Naive B cell (primary cell): ENCODE results near the gene GAL3ST2. TPM values are rescaled to one million over a fixed set of nuclear protein-coding genes. Genes with fewer than 3 reads are reported as not detected.
"Not testable (repeated sequence)": the region's sequence is repeated elsewhere in the genome, so short reads cannot be mapped to it uniquely, and the experiment has no call there.

ENCODE experiments used
- ATAC-seq, 2 donors: fragments of 150-1000 bp; cut with Tn5 transposase; 2 replicates each; pipeline ENCODE4 v1.10.0; 2021; ENCODE audit warnings: low read depth in 2 of 2, mild to moderate bottlenecking in 2 of 2, moderate library complexity in 2 of 2
- DNase-seq: peaks from one replicate; pipeline ENCODE4 v3.0.0; 2022
- H3K27ac Mint-ChIP-seq, 6 donors: one replicate each; pipeline ENCODE4 v1.8.0; 2020 to 2022; ENCODE audit warnings: mild to moderate bottlenecking in 6 of 6, mixed read lengths in 6 of 6, moderate library complexity in 5 of 6, inconsistent platforms in 2 of 6
- H3K27me3 Mint-ChIP-seq, 3 donors: one replicate each; pipeline ENCODE4 v1.8.0; 2021 to 2022; ENCODE audit warnings: mixed read lengths in 3 of 3, mild to moderate bottlenecking in 1 of 3
- H3K36me3 Mint-ChIP-seq, 2 donors: one replicate each; pipeline ENCODE4 v1.8.0; 2020 to 2022; ENCODE audit warnings: mixed read lengths in 2 of 2, inconsistent platforms in 1 of 2, mild to moderate bottlenecking in 1 of 2
- H3K4me1 Mint-ChIP-seq, 3 donors: one replicate each; pipeline ENCODE4 v1.8.0; 2020 to 2022; ENCODE audit warnings: mixed read lengths in 3 of 3, inconsistent platforms in 1 of 3, mild to moderate bottlenecking in 1 of 3, moderate library complexity in 1 of 3
- H3K4me3 Mint-ChIP-seq, 8 donors: one replicate each; pipeline ENCODE4 v1.8.0; 2020 to 2022; ENCODE audit warnings: mild to moderate bottlenecking in 8 of 8, mixed read lengths in 8 of 8, moderate library complexity in 8 of 8, inconsistent platforms in 2 of 8
- H3K9me3 Mint-ChIP-seq, 7 donors: one replicate each; pipeline ENCODE4 v1.8.0; 2020 to 2022; ENCODE audit warnings: mixed read lengths in 7 of 7, mild to moderate bottlenecking in 5 of 7, inconsistent platforms in 2 of 7, moderate library complexity in 1 of 7
- polyA plus RNA-seq, 6 donors: library from polyadenylated mRNA; unstranded; fragments of 300-500 nt; fragmentation: Illumina TruSeq; gene quantifications; one replicate each; pipeline ENCODE4 v1.2.3, GENCODE V29; 2021; ENCODE audit warnings: low read depth in 6 of 6

The GAL3ST2 gene
- polyA plus RNA-seq, 6 donors from 2014 or later: not detected

DNA sequence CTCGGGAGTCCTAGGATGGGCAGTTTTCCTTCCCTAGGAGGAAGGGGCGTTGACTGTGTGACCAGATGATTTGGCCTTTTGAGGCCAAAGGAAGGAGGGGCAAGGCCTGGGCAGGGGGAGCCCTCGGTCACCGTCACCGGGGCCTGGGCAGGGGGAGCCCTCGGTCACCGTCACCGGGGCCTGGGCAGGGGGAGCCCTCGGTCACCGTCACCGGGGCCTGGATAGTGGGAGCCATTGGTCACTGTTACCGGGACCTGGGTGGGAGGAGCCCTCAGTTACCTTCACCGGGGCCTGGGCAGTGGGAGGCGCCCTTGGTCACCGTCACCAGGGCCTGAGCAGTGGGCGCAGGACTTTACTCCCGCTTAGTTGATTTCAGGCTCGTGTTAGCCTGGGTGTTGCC lies 24.8 kb upstream of the GAL3ST2 start:
- Mint-ChIP-seq H3K36me3 (peaks cover 0 to 18% of the 10 kb centered on the region in 2 donors), H3K4me3 (no peak overlapping the region), H3K27me3 (no peaks in the 10 kb centered on the region), H3K4me1 (no peaks in the 10 kb centered on the region), H3K27ac (no peak overlapping the region), H3K9me3 (peaks cover 0 to 1% (median 0%) of the 10 kb centered on the region in 7 donors)
- ATAC-seq (no peak), DNase-seq (no peak)

DNA sequence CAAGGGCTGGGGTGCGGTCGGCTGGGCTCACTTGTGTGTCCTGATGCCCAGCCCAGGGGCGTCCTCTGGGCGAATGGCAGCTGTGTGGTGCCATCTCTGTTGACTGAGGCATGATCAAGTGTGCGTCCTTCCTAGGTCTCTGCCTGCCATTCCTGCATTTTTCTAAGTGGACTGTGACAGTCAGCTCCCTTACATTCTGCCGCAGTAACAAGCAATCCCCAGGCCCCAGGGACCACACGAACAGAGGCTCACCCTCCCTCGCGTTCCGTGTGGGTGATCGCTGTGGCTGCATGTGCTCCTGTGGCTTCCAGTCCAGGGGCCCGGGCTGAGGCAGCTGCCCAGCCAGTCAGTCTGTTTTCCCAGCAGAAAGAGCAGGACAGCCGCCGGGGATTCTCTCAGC lies 24.4 kb upstream of the GAL3ST2 start:
- no peak overlapping the region for H3K27ac Mint-ChIP-seq
- H3K27me3 Mint-ChIP-seq: no peaks in the 10 kb centered on the region
- no peak for DNase-seq
- H3K4me1 Mint-ChIP-seq: no peaks in the 10 kb centered on the region
- ATAC-seq: no peak
- no peaks in the 10 kb centered on the region for H3K9me3 Mint-ChIP-seq
- no peak overlapping the region for H3K4me3 Mint-ChIP-seq
- H3K36me3 Mint-ChIP-seq: peaks cover 0 to 18% of the 10 kb centered on the region in 2 donors

DNA sequence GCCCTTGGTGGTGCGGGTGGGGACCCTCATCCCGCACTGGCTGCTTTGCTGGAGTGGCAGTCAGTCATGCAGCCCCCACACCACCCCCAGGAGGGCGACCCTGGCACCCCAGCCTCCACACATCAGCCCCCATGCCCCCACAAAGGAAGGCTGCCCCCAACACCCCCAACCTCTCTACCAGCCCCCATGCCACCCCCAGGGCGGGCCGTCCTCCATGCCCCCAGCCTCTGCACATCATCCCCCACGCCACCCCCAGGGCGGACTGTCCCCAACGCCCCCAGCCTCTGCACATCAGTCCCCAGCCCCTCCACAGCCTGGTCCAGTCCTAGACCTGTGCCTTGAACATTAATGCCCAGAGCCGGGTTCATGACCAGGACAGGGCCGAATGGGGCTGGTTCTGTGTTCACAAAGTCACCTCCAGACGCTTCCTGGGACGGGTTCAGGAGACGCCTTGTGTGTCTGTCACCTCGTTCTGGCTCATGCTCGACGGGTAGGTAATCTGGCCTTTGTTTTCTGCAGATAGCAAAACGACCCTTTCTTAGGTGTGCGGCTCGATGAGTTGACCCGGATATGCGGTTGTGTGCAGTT lies 23.8 kb upstream of the GAL3ST2 start:
- Mint-ChIP-seq H3K27ac (no peak overlapping the region), H3K9me3 (no peaks in the 10 kb centered on the region), H3K4me1 (no peaks in the 10 kb centered on the region), H3K27me3 (no peaks in the 10 kb centered on the region), H3K36me3 (peaks cover 0 to 18% of the 10 kb centered on the region in 2 donors), H3K4me3 (no peak overlapping the region)
- ATAC-seq (no peak), DNase-seq (no peak)

DNA sequence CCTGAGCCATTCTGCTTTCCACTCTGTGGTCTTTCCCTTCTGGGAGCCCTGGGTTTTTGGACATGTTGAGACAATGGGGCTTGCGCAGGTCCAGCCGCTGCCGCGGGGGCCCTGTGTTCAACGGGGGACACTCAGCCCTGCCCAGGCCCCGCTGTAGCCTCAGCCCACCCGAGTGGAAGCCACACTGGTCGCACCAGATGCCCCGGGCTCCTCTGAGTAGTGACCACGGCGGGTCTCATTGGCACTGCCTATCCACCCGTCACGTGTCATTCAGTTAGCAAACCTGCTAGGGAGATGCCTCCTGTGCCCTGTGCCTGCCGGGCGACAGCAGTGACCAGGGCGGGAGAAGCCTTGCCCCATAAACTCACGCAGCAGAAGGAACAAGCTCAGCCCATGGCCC lies 23.1 kb upstream of the GAL3ST2 start:
- H3K27ac Mint-ChIP-seq: peak overlapping the region in 1 of 6 donors; percentile 59
- no peaks in the 10 kb centered on the region for H3K9me3 Mint-ChIP-seq
- H3K27me3 Mint-ChIP-seq: no peaks in the 10 kb centered on the region
- H3K4me3 Mint-ChIP-seq: peak overlapping the region in 1 of 8 donors; percentile 42
- DNase-seq: no peak
- H3K4me1 Mint-ChIP-seq: no peaks in the 10 kb centered on the region
- ATAC-seq: no peak
- peaks cover 0 to 18% of the 10 kb centered on the region in 2 donors for H3K36me3 Mint-ChIP-seq

DNA sequence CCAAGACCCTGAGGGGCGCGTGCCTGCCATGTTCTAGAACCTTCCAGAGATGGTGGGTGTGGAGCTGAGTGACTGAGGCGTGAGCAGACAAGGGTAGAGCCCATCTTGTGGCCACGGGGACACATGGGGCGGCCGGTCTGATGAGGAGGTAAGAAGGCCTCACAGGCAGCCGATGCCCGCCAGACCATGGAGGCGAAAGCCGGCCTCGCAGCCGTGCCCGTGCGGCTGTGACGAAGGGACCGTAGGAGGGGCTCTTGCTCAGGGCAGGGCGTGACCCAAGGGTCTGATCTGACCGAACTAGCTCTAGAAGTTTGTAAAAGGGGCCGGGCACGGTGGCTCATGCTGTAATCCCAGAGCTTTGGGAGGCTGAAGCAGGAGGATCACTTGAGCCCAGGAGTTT lies 22.6 kb upstream of the GAL3ST2 start:
- Mint-ChIP-seq H3K36me3 (peaks cover 0 to 17% of the 10 kb centered on the region in 2 donors), H3K4me3 (no peak overlapping the region), H3K9me3 (no peaks in the 10 kb centered on the region), H3K27ac (peak overlapping the region in 1 of 6 donors; percentile 87), H3K4me1 (no peaks in the 10 kb centered on the region), H3K27me3 (no peaks in the 10 kb centered on the region)
- DNase-seq (no peak), ATAC-seq (no peak)

DNA sequence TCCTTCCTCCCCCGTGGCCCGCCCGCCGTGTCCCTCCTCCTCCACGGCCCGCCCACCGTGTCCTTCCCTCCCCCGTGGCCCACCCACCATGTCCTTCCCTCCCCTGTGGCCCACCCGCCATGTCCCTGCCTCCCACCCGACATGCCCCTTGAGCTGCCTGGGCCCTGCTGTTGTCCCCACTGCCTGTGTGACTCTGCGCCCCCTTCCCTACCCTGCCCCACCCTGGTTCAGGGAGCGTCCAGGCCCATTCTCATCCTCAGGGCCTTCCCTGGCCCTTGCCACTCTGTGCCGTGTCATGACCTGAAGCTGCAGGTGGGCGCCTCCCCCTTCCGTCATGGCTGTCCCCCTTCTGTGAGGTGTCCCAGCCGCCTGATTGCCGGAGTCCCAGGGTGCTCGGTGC lies 21.5 kb upstream of the GAL3ST2 start:
- ATAC-seq (no peak), DNase-seq (no peak)
- Mint-ChIP-seq H3K9me3 (peaks cover 0 to 7% (median 0%) of the 10 kb centered on the region in 7 donors), H3K4me3 (no peak overlapping the region), H3K36me3 (peaks cover 5 to 8% of the 10 kb centered on the region in 2 donors), H3K4me1 (peaks cover 0 to 3% (median 0%) of the 10 kb centered on the region in 3 donors), H3K27me3 (no peaks in the 10 kb centered on the region), H3K27ac (no peak overlapping the region)

DNA sequence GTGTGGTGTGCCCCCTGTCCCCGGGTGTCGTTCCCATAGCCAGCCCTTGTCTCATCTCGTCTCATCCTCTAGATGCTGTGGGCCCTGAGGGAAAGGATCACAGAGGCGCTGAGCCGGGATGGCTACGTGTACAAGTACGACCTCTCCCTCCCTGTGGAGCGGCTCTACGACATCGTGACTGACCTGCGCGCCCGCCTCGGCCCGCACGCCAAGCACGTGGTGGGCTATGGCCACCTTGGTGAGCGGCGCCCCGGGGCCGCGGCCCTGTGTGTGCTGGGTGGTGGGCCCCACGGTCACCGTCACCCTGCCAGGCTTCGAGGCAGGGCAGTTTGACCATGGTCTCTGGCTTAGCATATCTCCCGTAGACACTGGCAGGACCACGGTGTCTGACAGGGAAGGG lies 20.8 kb upstream of the GAL3ST2 start:
- Mint-ChIP-seq H3K9me3 (peaks cover 0 to 9% (median 2%) of the 10 kb centered on the region in 7 donors), H3K27ac (no peak overlapping the region), H3K36me3 (peaks cover 6 to 12% of the 10 kb centered on the region in 2 donors), H3K4me3 (no peak overlapping the region), H3K4me1 (peaks cover 0 to 3% (median 2%) of the 10 kb centered on the region in 3 donors), H3K27me3 (no peaks in the 10 kb centered on the region)
- ATAC-seq (no peak), DNase-seq (no peak)

DNA sequence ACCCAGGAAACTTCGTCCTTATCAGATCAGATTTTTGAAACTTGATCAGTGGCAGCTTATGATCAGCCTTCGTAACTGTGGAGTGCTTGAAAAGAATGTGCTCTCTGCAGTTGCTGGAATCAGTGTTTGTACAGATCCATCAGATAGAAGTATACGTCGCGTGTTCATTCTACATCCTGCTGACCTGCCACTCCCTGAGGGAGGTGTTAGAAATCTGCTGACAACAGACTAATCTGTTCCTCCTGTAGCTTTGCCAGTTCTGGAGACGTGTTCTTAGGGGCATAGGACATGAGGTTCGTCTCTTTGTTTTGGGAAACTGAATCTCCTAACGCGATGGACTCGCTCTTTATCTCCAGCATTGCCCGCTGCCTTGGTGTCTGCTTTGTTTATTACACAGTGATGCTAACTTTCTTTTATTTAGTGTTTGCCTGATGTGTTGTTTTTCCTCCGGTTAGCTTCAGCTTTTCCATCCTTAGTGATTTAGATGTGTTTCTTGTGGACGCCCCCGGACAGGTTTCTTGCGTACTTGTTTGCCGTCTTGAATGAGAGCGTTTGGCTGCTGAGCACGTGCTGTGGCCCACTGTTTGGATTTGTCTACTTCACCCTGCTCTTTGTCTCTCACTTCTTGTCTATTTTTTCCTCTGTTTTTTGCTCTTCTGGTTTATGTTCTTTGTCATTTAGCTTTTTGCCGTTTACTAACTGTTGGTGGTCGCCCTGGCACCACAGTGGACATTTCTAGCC lies 17.4 kb upstream of the GAL3ST2 start:
- ATAC-seq (no peak), DNase-seq (no peak)
- Mint-ChIP-seq H3K27ac (peak overlapping the region in 5 of 6 donors; percentile 5 to 80 (median 48)), H3K9me3 (peaks cover 0 to 13% (median 4%) of the 10 kb centered on the region in 7 donors), H3K4me3 (peak overlapping the region in 3 of 8 donors; percentile 10 to 49 (median 45)), H3K27me3 (no peaks in the 10 kb centered on the region), H3K36me3 (peaks cover 8 to 15% of the 10 kb centered on the region in 2 donors), H3K4me1 (peaks cover 0 to 11% (median 3%) of the 10 kb centered on the region in 3 donors)

DNA sequence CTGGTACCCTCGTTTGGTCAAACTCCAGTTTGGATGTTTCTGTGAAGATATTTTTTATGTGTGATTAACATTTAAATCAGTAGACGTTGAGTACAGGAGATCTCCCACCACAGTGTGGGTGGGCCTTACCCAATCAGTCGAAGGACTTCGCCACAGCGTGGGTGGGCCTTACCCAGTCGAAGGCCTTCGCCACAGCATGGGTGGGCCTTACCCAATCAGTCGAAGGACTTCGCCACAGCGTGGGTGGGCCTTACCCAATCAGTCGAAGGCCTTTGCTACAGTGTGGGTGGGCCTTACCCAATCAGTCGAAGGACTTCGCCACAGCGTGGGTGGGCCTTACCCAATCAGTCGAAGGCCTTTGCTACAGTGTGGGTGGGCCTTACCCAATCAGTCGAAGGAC lies 16.7 kb upstream of the GAL3ST2 start:
- H3K27me3 Mint-ChIP-seq, DNase-seq, ATAC-seq: not testable (repeated sequence)
- Mint-ChIP-seq H3K4me3 (peak overlapping the region in 2 of 8 donors; percentile 45 to 49), H3K27ac (peak overlapping the region in 4 of 6 donors; percentile 5 to 80 (median 17)), H3K9me3 (peaks cover 0 to 13% (median 4%) of the 10 kb centered on the region in 7 donors), H3K36me3 (peaks cover 8 to 14% of the 10 kb centered on the region in 2 donors), H3K4me1 (peaks cover 0 to 11% (median 3%) of the 10 kb centered on the region in 3 donors)

DNA sequence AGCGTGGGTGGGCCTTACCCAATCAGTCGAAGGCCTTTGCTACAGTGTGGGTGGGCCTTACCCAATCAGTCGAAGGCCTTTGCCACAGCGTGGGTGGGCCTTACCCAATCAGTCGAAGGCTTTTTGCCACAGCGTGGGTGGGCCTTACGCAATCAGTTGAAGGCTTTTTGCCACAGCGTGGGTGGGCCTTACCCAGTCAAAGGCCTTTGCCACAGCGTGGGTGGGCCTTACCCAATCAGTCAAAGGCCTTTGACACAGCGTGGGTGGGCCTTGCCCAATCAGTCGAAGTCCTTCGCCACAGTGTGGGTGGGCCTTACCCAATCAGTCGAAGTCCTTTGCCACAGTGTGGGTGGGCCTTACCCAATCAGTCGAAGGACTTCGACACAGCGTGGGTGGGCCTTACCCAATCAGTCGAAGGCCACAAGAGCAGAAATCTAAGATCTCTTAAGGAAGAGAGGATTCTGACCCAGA lies 16.3 kb upstream of the GAL3ST2 start:
- Mint-ChIP-seq H3K4me1 (peaks cover 0 to 11% (median 3%) of the 10 kb centered on the region in 3 donors), H3K36me3 (peaks cover 8 to 14% of the 10 kb centered on the region in 2 donors), H3K27ac (peak overlapping the region in 3 of 6 donors; percentile 74 to 83 (median 78)), H3K4me3 (no peak overlapping the region), H3K9me3 (peaks cover 0 to 13% (median 4%) of the 10 kb centered on the region in 7 donors), H3K27me3 (no peaks in the 10 kb centered on the region)
- no peak for ATAC-seq
- DNase-seq: no peak

DNA sequence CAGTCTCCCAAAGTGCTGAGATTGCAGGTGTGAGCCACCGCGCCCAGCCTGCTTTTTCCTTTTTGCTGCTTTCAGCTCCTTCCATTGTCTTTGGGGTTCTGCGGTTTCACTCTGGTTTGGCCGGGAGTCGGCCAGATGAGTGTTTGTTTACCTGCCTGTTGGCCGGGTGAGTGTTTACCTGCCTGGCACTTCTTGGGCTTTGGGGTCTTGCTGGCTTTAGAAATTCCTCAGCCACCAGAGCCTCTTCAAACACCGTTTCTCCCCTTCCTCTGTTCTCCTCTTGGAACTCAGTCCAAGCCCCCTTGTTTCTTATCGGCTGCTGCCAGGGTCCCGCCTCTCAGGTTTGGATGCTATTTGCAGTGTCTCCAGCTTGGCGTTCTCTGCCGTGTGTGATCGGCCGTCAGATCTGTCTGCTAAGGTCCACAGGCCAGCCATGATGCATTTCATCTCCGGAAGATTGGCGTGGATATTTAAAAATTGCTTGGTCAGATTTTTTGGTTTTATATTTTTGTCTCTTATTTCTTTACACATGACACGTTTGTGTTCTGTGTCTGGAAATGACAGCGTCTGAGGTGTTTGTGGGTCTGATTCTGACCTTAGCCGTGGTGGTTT lies 14.2 kb upstream of the GAL3ST2 start:
- peaks cover 8 to 14% of the 10 kb centered on the region in 2 donors for H3K36me3 Mint-ChIP-seq
- no peak for ATAC-seq
- H3K4me1 Mint-ChIP-seq: peaks cover 0 to 11% (median 3%) of the 10 kb centered on the region in 3 donors
- no peak for DNase-seq
- H3K27ac Mint-ChIP-seq: peak overlapping the region in 3 of 6 donors; percentile 50 to 91 (median 66)
- H3K4me3 Mint-ChIP-seq: no peak overlapping the region
- no peaks in the 10 kb centered on the region for H3K27me3 Mint-ChIP-seq
- H3K9me3 Mint-ChIP-seq: peaks cover 0 to 13% (median 4%) of the 10 kb centered on the region in 7 donors

DNA sequence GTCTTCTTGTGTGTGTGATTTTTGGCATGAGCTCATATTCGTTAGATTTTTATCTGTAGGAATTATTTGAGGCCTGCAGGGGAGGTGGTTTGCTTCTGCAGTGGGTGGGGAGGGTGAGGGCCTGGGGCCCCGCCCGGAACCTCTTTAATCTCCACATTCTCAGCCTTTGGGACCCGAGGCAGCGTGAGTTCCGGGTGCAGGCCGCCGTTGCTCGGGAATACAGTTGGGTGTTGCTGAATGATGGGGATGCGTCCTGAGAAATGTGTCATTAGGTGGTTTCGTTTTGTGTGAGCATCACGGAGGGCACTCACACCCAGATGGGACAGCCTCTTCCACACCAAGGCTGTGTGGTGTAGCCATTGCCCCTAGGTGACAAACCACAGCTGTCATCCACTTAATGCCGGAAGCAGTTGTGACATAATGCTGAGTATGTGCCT lies 13.7 kb upstream of the GAL3ST2 start:
- Mint-ChIP-seq H3K27ac (peak overlapping the region in 2 of 6 donors; percentile 50 to 66), H3K36me3 (peaks cover 8 to 14% of the 10 kb centered on the region in 2 donors), H3K9me3 (peaks cover 0 to 13% (median 4%) of the 10 kb centered on the region in 7 donors), H3K27me3 (no peaks in the 10 kb centered on the region), H3K4me3 (no peak overlapping the region), H3K4me1 (peaks cover 0 to 11% (median 3%) of the 10 kb centered on the region in 3 donors)
- DNase-seq (no peak), ATAC-seq (peak in 1 of 2 donors; percentile 14)

DNA sequence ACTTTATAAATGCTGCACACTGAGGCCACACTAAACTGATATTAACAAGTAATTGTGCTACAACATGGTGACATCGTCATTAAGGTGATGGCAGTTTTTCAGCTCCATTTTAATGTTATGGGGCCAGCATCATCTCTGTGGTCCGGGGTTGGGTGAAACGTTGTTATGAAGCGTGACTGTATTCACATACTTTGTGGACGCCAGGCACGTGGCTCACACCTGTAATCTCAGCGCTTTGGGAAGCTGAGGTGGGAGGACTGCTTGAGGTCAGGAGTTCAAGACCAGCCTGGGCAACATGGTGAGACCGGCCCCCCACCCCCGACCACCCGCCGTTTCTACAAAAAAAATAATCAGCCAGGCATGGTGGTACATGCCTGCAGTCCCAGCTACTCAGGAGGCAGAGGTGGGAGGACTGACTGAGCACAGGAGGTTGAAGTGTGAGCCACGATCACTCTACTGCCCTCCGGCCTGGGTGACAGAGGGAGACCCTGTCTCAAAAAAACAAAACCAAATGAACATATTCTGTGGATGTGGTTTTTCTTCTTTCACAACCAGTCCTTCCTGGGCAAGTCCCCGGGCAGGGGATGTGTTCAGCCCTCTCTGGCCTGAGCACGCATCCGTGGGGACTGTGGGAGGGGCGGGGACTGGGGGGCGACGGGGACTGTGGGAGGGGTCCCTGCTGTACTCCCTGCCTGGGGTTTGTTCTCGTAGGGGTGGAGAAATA lies 12.9 kb upstream of the GAL3ST2 start:
- H3K27me3 Mint-ChIP-seq: no peaks in the 10 kb centered on the region
- ATAC-seq (no peak), DNase-seq (no peak)

More for the DNA sequence above, 12.9 kb upstream of the GAL3ST2 start:
- Mint-ChIP-seq H3K9me3 (peaks cover 0 to 13% (median 4%) of the 10 kb centered on the region in 7 donors), H3K4me1 (peaks cover 0 to 11% (median 3%) of the 10 kb centered on the region in 3 donors), H3K27ac (no peak overlapping the region), H3K4me3 (no peak overlapping the region), H3K36me3 (peaks cover 8 to 14% of the 10 kb centered on the region in 2 donors)
